Stomach (tissue), 9 donors: ENCODE data around the gene COA1. TPM values are rescaled to one million over a fixed set of nuclear protein-coding genes. Genes with fewer than 3 reads are reported as not detected.
"Not testable (repeated sequence)": the region's sequence is repeated elsewhere in the genome, so short reads cannot be mapped to it uniquely, and the experiment has no call there.

Source experiments
- DNase-seq, 2 donors: peaks; one replicate each; pipeline versions ENCODE4 v3.0.0 to v3.0.0-alpha.2; 2013 to 2019
- H3K27ac ChIP-seq, 5 donors: fragments of 200-600 bp in 4 of 5; sonication (generic) in 4 of 5; one replicate each; pipeline ENCODE4 v1.5.1; 2013 to 2019; ENCODE audit warnings: mild to moderate bottlenecking in 1 of 5, moderate library complexity in 1 of 5
- H3K27me3 ChIP-seq, 3 donors: fragments of 200-600 bp; sonication (generic); one replicate each; pipeline ENCODE4 v1.5.1; 2017 to 2019; ENCODE audit warnings: mixed run types in 1 of 3
- H3K36me3 ChIP-seq, 4 donors: fragments of 200-600 bp; sonication (generic); 1 replicate in 3 of 4; 2 replicates in 1 of 4; pipeline ENCODE4 v1.5.1; 2016 to 2019
- H3K4me1 ChIP-seq, 4 donors: fragments of 200-600 bp; sonication (generic); one replicate each; pipeline ENCODE4 v1.5.1; 2016 to 2019
- H3K4me3 ChIP-seq, 4 donors: fragments of 200-600 bp; sonication (generic) in 3 of 4; one replicate each; pipeline ENCODE4 v1.5.1; 2016 to 2019; ENCODE audit warnings: mild to moderate bottlenecking in 1 of 4
- H3K9me3 ChIP-seq, 4 donors: fragments of 200-600 bp; sonication (generic); one replicate each; pipeline ENCODE4 v1.5.1; 2016 to 2019
- CTCF ChIP-seq, 7 experiments: fragments of 450-650 bp in 4 of 7; fragments of 200-600 bp in 3 of 7; sonication (generic) in 3 of 7; IDR thresholded peaks; one replicate each; pipeline ENCODE4 v1.5.1; 2016 to 2019; ENCODE audit warnings: antibody characterized with exemption in 7 of 7, control low read depth in 2 of 7, mild to moderate bottlenecking in 1 of 7
- EP300 ChIP-seq: sonication (generic); formaldehyde crosslinking; IDR thresholded peaks from one replicate; pipeline ENCODE4 v1.6.1; 2017; ENCODE audit warnings: antibody characterized with exemption
- POLR2A ChIP-seq, 4 donors: fragments of 450-650 bp; IDR thresholded peaks; one replicate each; pipeline ENCODE4 v1.6.1; 2016; ENCODE audit warnings: antibody characterized with exemption in 4 of 4, control low read depth in 2 of 4, mild to moderate bottlenecking in 1 of 4, moderate library complexity in 1 of 4
- POLR2AphosphoS5 ChIP-seq, 3 donors: sonication (generic); formaldehyde crosslinking; IDR thresholded peaks; one replicate each; pipeline ENCODE4 v1.6.1; 2016; ENCODE audit warnings: antibody characterized with exemption in 3 of 3
- WGBS, 5 donors: extraction: QIAGEN DNeasy Blood & Tissue Kit in 3 of 5; methylation state at CpG; one replicate each; pipeline versions ENCODE4 v1.1.5 to v1.1.7; 2013 to 2018; 5-methylcytosine and 5-hydroxymethylcytosine counted together
- intact Hi-C: fragments of 100-400 bp; cut with DNase I; formaldehyde crosslinking; loops from one replicate; pipeline ENCODE4 v1.15.1; 2023; ENCODE audit warnings: low total_unique reads
- polyA plus RNA-seq, 3 donors: library from polyadenylated mRNA; stranded (reverse); fragments of 200-250 nt; gene quantifications; one replicate each; pipeline ENCODE4 v1.2.3, GENCODE V29; 2013
- total RNA-seq, 5 donors: library from RNA; depleted of rRNA; stranded (reverse); fragments of >200 nt; gene quantifications; one replicate each; pipeline versions ENCODE4 v1.1.0 to v1.2.3, GENCODE V29; 2014 to 2016
- donor health status: healthy with polysubstance abuse.
- donor health status: Bipolar disorder and iron deficiency.
- donor health status: healthy.

Gene COA1
- total and polyA plus RNA-seq, 8 donors: 13.9 to 184 (median 69.9) TPM

- H3K27ac ChIP-seq: no peak overlapping the region
- no peaks in the 10 kb centered on the region for H3K4me1 ChIP-seq
- no peaks in the 10 kb centered on the region for H3K36me3 ChIP-seq
- no peak for TF ChIP-seq EP300
- TF ChIP-seq CTCF (IDR thresholded peaks at IDR 0.05): no peak
- no peak for TF ChIP-seq POLR2A (IDR thresholded peaks at IDR 0.05)
- TF ChIP-seq POLR2AphosphoS5 (IDR thresholded peaks at IDR 0.05): no peak
- intact Hi-C loops: no loop called here
- no peak for DNase-seq
- H3K9me3 ChIP-seq: no peaks in the 10 kb centered on the region
- no peak overlapping the region for H3K4me3 ChIP-seq
- H3K27me3 ChIP-seq: no peaks in the 10 kb centered on the region
These were observed 13.4 kb upstream of the COA1 start for GRCh38 chr7:43742692-43743091.

GRCh38 chr7:43737467-43738127, 8.3 kb upstream of the COA1 start:
- Histone ChIP-seq H3K27me3 (no peaks in the 10 kb centered on the region), H3K4me1 (peaks cover 0 to 4% (median 0%) of the 10 kb centered on the region in 4 donors), H3K9me3 (no peaks in the 10 kb centered on the region), H3K36me3 (no peaks in the 10 kb centered on the region), H3K4me3 (no peak overlapping the region), H3K27ac (no peak overlapping the region)
- no peak for DNase-seq
- TF ChIP-seq POLR2A (IDR thresholded peaks at IDR 0.05) (no peak), EP300 (no peak)
- 93 to 100% (median 95%) methylated on average over 2 to 6 of the region's 6 CpGs for WGBS, 5 donors
- intact Hi-C loops: no loop called here

- Histone ChIP-seq H3K4me3 (no peak overlapping the region), H3K27me3 (no peaks in the 10 kb centered on the region), H3K9me3 (no peaks in the 10 kb centered on the region), H3K36me3 (no peaks in the 10 kb centered on the region), H3K4me1 (peaks cover 0 to 4% (median 0%) of the 10 kb centered on the region in 4 donors), H3K27ac (no peak overlapping the region)
- no peak for TF ChIP-seq POLR2A (IDR thresholded peaks at IDR 0.05)
- no peak for TF ChIP-seq CTCF (IDR thresholded peaks at IDR 0.05)
- no peak for TF ChIP-seq EP300
- TF ChIP-seq POLR2AphosphoS5 (IDR thresholded peaks at IDR 0.05): no peak
- WGBS, 5 donors: 37 to 68% (median 46%) methylated on average over 2 of the region's 2 CpGs
- no peak for DNase-seq
- intact Hi-C loops: no loop called here
These were observed 6.7 kb upstream of the COA1 start for GRCh38 chr7:43735802-43736603.

- Histone ChIP-seq H3K36me3 (no peaks in the 10 kb centered on the region), H3K27ac (no peak overlapping the region), H3K4me1 (peaks cover 0 to 4% (median under 1%) of the 10 kb centered on the region in 4 donors), H3K27me3 (no peaks in the 10 kb centered on the region), H3K4me3 (no peak overlapping the region), H3K9me3 (no peaks in the 10 kb centered on the region)
- DNase-seq: no peak
- intact Hi-C loops: no loop called here
- 89 to 95% (median 92%) methylated on average over 1 of the region's 1 CpG for WGBS, 5 donors
- TF ChIP-seq EP300 (no peak), POLR2AphosphoS5 (IDR thresholded peaks at IDR 0.05) (no peak), POLR2A (IDR thresholded peaks at IDR 0.05) (no peak), CTCF (IDR thresholded peaks at IDR 0.05) (no peak)
These were observed 6.1 kb upstream of the COA1 start for GRCh38 chr7:43735403-43735801.

GRCh38 chr7:43734575-43735332, 5.4 kb upstream of the COA1 start:
- DNase-seq, H3K27ac ChIP-seq, H3K27me3 ChIP-seq, H3K9me3 ChIP-seq, intact Hi-C loops, H3K36me3 ChIP-seq, H3K4me3 ChIP-seq, H3K4me1 ChIP-seq: not testable (repeated sequence)
- 76 to 81% (median 80%) methylated on average over 18 of the region's 18 CpGs for whole genome bisulfite sequencing, 5 donors

- H3K27me3 ChIP-seq, H3K9me3 ChIP-seq, H3K4me3 ChIP-seq, DNase-seq, H3K27ac ChIP-seq, H3K36me3 ChIP-seq, intact Hi-C loops: not testable (repeated sequence)
- WGBS, 5 donors: 82 to 89% (median 84%) methylated on average over 3 of the region's 3 CpGs
- peaks cover 0 to 32% (median 28%) of the 10 kb centered on the region in 4 donors for H3K4me1 ChIP-seq
These were observed 2.2 kb upstream of the COA1 start for GRCh38 chr7:43731494-43731893.
